Astrocyte (in vitro differentiated cells and primary cell): ENCODE data around the gene SERHL2.

Source experiments
- EZH2 ChIP-seq: IDR thresholded peaks from 2 replicates; pipeline ENCODE4 v1.6.1; 2012; ENCODE audit warnings: mild to moderate bottlenecking, low read length, inconsistent platforms; ENCODE audit not compliant: insufficient read depth
- TF ChIP-seq, protein P1 (sequence below): IDR thresholded peaks from 2 replicates; pipeline ENCODE4 v1.5.1; 2011; ENCODE audit warnings: low read depth, mild to moderate bottlenecking, inconsistent platforms, low read length, moderate library complexity; ENCODE audit not compliant: insufficient read depth

- TF ChIP-seq, protein P1, sequence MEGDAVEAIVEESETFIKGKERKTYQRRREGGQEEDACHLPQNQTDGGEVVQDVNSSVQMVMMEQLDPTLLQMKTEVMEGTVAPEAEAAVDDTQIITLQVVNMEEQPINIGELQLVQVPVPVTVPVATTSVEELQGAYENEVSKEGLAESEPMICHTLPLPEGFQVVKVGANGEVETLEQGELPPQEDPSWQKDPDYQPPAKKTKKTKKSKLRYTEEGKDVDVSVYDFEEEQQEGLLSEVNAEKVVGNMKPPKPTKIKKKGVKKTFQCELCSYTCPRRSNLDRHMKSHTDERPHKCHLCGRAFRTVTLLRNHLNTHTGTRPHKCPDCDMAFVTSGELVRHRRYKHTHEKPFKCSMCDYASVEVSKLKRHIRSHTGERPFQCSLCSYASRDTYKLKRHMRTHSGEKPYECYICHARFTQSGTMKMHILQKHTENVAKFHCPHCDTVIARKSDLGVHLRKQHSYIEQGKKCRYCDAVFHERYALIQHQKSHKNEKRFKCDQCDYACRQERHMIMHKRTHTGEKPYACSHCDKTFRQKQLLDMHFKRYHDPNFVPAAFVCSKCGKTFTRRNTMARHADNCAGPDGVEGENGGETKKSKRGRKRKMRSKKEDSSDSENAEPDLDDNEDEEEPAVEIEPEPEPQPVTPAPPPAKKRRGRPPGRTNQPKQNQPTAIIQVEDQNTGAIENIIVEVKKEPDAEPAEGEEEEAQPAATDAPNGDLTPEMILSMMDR = no peak
- no peak for TF ChIP-seq EZH2
Measured at GRCh38 chr22:42577623-42578240, 24.0 kb downstream of the SERHL2 start.
